PFSK-1 (cell line): ENCODE results near the gene ARID4B.

Experiments
- FOXP2 ChIP-seq: optimal IDR thresholded peaks from 2 replicates; pipeline ENCODE3; 2011; ENCODE audit warnings: borderline replicate concordance, control low read depth, inconsistent platforms; ENCODE audit not compliant: insufficient read depth; ENCODE audit errors: extremely low read length, extremely low read depth
- POLR2AphosphoS5 ChIP-seq: IDR thresholded peaks from 2 replicates; pipeline ENCODE4 v1.6.1; 2012; ENCODE audit warnings: low read depth, mild to moderate bottlenecking, control low read depth, low read length, moderate library complexity
- REST ChIP-seq, 2 experiments: IDR thresholded peaks; 2 replicates each; pipeline versions ENCODE4 v1.6.1 to v1.8.0; 2011 to 2012; ENCODE audit warnings: low read depth in 2 of 2, low read length in 2 of 2, control low read depth in 1 of 2, inconsistent platforms in 1 of 2, mild to moderate bottlenecking in 1 of 2, moderate library complexity in 1 of 2; ENCODE audit not compliant: insufficient read depth in 1 of 2
- SIN3A ChIP-seq: IDR thresholded peaks from 2 replicates; pipeline ENCODE4 v1.6.1; 2012; ENCODE audit warnings: mild to moderate bottlenecking, low read length, moderate library complexity, borderline replicate concordance; ENCODE audit not compliant: insufficient read depth
- TAF1 ChIP-seq: IDR thresholded peaks from 2 replicates; pipeline ENCODE4 v1.6.1; 2012; ENCODE audit warnings: low read length, control low read depth, borderline replicate concordance; ENCODE audit not compliant: insufficient read depth

ARID4B gene

GRCh38 chr1:235342471-235342870, 14.5 kb upstream of the ARID4B start:
- TF ChIP-seq REST (IDR thresholded peaks at IDR 0.05; ENCODE audit: insufficient read depth in 1 of 2, low read depth in 2 of 2, low read length in 2 of 2) (no peak), SIN3A (no peak), FOXP2 (no peak), TAF1 (no peak), POLR2AphosphoS5 (no peak)

GRCh38 chr1:235342039-235342438, 14.1 kb upstream of the ARID4B start:
- TF ChIP-seq POLR2AphosphoS5 (no peak), REST (IDR thresholded peaks at IDR 0.05; ENCODE audit: insufficient read depth in 1 of 2, low read depth in 2 of 2, low read length in 2 of 2) (no peak)

- TF ChIP-seq FOXP2, result no peak
- TF ChIP-seq POLR2AphosphoS5, result no peak
- no peak for TF ChIP-seq SIN3A
- no peak for TF ChIP-seq REST (IDR thresholded peaks at IDR 0.05; ENCODE audit: insufficient read depth in 1 of 2, low read depth in 2 of 2, low read length in 2 of 2)
- no peak for TF ChIP-seq TAF1
Measured at GRCh38 chr1:235341334-235341733, 13.4 kb upstream of the ARID4B start.

GRCh38 chr1:235339746-235340145, 11.8 kb upstream of the ARID4B start:
- no peak for TF ChIP-seq POLR2AphosphoS5
- TF ChIP-seq FOXP2, result no peak
- TF ChIP-seq TAF1, result no peak
- no peak for TF ChIP-seq REST (IDR thresholded peaks at IDR 0.05; ENCODE audit: insufficient read depth in 1 of 2, low read depth in 2 of 2, low read length in 2 of 2)
- no peak for TF ChIP-seq SIN3A

- TF ChIP-seq REST (IDR thresholded peaks at IDR 0.05; ENCODE audit: insufficient read depth in 1 of 2, low read depth in 2 of 2, low read length in 2 of 2), result no peak
- no peak for TF ChIP-seq FOXP2
- no peak for TF ChIP-seq SIN3A
- no peak for TF ChIP-seq TAF1
- TF ChIP-seq POLR2AphosphoS5, result no peak
Measured at GRCh38 chr1:235336903-235337302, 8.9 kb upstream of the ARID4B start.
